ENCODE results near the gene MDK.

The MDK gene

DNA sequence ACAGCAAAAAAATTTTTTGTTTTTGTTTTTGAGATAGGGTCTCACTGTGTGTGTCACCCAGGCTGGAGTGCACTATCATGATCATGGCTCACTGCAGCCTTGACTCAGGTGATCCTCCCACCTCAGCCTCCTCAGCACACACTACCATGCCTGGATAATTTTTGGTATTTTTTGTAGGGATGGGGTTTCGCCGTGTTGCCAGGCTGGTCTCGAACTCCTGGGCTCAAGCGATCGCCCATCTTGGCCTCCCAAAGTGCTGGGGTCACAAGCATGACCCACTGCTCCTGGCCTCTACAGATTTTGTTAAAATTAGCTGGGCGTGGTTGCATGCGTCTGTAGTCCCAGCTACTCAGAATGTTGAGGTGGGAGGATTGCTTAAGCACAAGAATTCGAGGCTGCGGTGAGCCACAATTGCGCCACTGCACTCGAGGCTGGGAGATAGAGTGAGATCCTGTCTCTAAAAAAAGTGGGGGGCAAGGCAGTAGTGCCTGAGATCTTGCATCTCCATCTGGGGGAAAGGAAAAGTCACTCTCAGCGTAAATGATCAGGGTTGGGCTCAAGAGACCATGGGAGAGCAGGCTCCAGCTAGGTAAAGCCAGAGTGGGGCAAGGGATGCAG is 44.8 kb upstream of the MDK start:
- Histone ChIP-seq H3K9me3 (replicated peaks in 1 of 11) (no peaks in the 10 kb centered on the region), H3K4me1 (peaks cover 35 to 93% (median 71%) of the 10 kb centered on the region in 10 experiments), H4K20me1 (peaks cover 0 to 15% (median 5%) of the 10 kb centered on the region in 11 experiments; a peak in 9 of 22 replicates), H3K27ac (peak overlapping the region in 8 of 11 experiments; percentile 1 to 75 (median 46); a peak in 12 of 22 replicates), H3K9ac (peak overlapping the region in 4 of 11 experiments; percentile 4 to 35 (median 16); a peak in 5 of 22 replicates), H3K36me3 (no peaks in the 10 kb centered on the region), H3K4me2 (peak overlapping the region; percentile 12 to 93 (median 62); a peak in 20 of 22 replicates), H3K4me3 (peak overlapping the region in 1 of 10 experiments; percentile 24; a peak in 2 of 20 replicates), H3K27me3 (peaks cover 42 to 50% (median 47%) of the 10 kb centered on the region in 11 experiments)
- TF ChIP-seq Cebpa-rat (IDR thresholded peaks at IDR 0.05), result peak in 9 of 11 experiments; percentile 47 to 77 (median 68); a peak in 13 of 22 replicates

DNA sequence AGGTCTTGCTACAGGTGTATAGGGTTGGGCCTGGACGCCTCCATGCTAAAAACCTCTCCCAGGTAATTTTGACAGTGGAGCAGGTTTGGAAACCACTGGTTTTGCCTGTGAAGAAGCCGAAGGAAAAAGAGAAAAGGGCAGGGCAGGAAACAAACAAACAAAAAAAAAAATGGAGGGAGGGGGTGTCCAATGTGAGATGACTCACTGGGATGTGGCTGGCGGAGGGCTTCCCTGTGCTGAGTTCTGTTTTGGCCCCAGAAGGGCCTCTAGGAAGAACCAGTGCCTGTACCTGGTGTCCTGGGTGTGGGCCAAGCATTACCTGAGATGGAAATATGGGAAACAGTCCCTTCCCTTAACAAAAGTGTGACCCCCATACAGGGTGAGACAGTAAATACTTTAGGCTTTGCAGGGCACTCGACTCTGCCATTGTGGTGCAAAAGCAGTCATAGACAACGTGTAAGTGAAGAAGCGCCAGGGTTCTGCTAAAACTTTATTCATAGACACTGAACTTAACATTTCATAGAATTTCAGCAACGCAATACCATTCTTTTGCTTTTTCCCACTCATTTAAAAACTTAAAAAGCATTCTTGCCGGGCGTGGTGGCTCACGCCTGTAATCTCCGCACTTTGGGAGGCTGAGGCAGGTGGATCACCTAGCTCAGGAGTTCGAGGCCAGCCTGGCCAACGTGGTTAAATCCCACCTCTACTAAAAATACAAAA is 43.7 kb upstream of the MDK start:
- peaks cover 37 to 93% (median 74%) of the 10 kb centered on the region in 10 experiments for H3K4me1 ChIP-seq
- peak overlapping the region in 4 of 11 experiments; percentile 34 to 75 (median 57); a peak in 7 of 22 replicates for H3K27ac ChIP-seq
- H3K36me3 ChIP-seq, result no peaks in the 10 kb centered on the region
- 0 out of 20 replicates have a peak overlapping the region, but pooled peaks of 1 of the 10 experiments have one; percentile 15 for H3K4me3 ChIP-seq
- no peaks in the 10 kb centered on the region for H3K9me3 ChIP-seq (replicated peaks in 1 of 11)
- H3K4me2 ChIP-seq, result peak overlapping the region; percentile 45 to 93 (median 76); a peak in 18 of 22 replicates
- no peak for TF ChIP-seq Cebpa-rat (IDR thresholded peaks at IDR 0.05)
- peak overlapping the region in 2 of 11 experiments; percentile 11 to 12; a peak in 2 of 22 replicates for H3K9ac ChIP-seq
- peaks cover 0 to 11% (median 0%) of the 10 kb centered on the region in 11 experiments; a peak in 8 of 22 replicates for H4K20me1 ChIP-seq
- H3K27me3 ChIP-seq, result peaks cover 31 to 39% (median 36%) of the 10 kb centered on the region in 11 experiments

DNA sequence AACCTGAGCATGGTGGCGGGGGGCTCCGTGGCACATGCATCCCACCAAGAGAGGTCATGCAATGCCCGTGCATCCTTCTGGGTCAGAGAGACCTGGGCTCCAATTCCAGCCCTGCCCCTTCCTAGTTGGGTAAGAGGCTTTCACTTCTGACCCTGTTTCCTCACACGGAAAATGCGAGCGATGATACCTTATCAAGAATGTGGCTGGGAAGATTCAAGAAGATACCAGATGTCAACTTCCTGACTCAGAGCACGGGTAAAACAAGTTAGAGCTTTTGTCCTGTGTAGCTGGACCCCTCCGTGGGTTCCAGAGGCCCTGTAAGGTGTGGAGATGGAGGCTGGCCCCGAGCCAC is 42.9 kb upstream of the MDK start:
- no peak for TF ChIP-seq Cebpa-rat (IDR thresholded peaks at IDR 0.05)
- peak overlapping the region in 7 of 11 experiments; percentile 9 to 62 (median 34); a peak in 10 of 22 replicates for H3K27ac ChIP-seq
- H3K27me3 ChIP-seq, result peaks cover 23 to 30% (median 27%) of the 10 kb centered on the region in 11 experiments
- no peaks in the 10 kb centered on the region for H3K9me3 ChIP-seq (replicated peaks in 1 of 11)
- H3K4me2 ChIP-seq, result peak overlapping the region; percentile 59 to 93 (median 76)
- H4K20me1 ChIP-seq, result peaks cover 0 to 7% (median 0%) of the 10 kb centered on the region in 11 experiments; a peak in 4 of 22 replicates
- H3K36me3 ChIP-seq, result no peaks in the 10 kb centered on the region
- peak overlapping the region in 2 of 11 experiments; percentile 28 to 30; a peak in 2 of 22 replicates for H3K9ac ChIP-seq
- H3K4me1 ChIP-seq, result peaks cover 32 to 93% (median 72%) of the 10 kb centered on the region in 10 experiments
- no peak overlapping the region for H3K4me3 ChIP-seq

DNA sequence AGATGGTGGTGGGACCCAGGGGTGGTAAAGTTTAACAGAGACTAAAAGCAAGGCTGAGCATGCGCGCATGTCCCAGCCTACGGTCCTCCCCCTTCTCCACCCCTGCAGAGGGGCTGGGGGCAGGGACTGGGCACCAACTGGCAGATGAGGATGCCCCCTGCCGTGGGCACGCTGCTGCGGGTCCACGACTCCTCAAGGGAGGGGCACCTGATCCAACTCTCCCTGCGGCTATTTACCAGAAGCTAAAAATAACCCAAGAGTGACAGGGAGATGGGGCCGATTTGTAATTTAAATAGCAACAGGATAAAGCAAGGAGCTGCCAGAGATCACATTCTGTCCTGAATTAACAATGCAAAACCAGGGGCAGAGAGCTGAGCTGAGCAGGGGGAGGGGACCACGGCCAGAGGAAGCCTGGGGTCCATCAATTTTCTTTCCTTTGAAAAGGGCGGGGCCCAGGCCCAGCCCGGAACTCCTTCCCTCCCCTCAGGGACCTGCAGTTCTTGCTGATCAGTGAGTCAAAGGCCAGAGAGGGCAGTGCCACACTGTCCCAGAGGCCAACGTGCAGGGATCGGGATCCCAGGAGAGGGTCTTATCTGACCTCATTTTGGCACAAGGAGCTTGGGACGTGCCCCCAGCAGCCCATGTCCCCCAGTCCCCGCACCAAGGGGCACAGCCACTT is 42.3 kb upstream of the MDK start:
- Histone ChIP-seq H3K9me3 (replicated peaks in 1 of 11) (no peaks in the 10 kb centered on the region), H4K20me1 (peaks cover 0 to 2% (median 0%) of the 10 kb centered on the region in 11 experiments; a peak in 2 of 22 replicates), H3K27me3 (peaks cover 17 to 25% (median 22%) of the 10 kb centered on the region in 11 experiments), H3K4me3 (0 out of 20 replicates have a peak overlapping the region, but pooled peaks of 1 of the 10 experiments have one; percentile 4), H3K4me2 (peak overlapping the region; percentile 59 to 93 (median 76)), H3K9ac (peak overlapping the region in 2 of 11 experiments; percentile 28 to 30; a peak in 2 of 22 replicates), H3K36me3 (no peaks in the 10 kb centered on the region), H3K27ac (peak overlapping the region in 7 of 11 experiments; percentile 9 to 62 (median 34); a peak in 10 of 22 replicates), H3K4me1 (peaks cover 32 to 93% (median 74%) of the 10 kb centered on the region in 10 experiments)
- no peak for TF ChIP-seq Cebpa-rat (IDR thresholded peaks at IDR 0.05)

DNA sequence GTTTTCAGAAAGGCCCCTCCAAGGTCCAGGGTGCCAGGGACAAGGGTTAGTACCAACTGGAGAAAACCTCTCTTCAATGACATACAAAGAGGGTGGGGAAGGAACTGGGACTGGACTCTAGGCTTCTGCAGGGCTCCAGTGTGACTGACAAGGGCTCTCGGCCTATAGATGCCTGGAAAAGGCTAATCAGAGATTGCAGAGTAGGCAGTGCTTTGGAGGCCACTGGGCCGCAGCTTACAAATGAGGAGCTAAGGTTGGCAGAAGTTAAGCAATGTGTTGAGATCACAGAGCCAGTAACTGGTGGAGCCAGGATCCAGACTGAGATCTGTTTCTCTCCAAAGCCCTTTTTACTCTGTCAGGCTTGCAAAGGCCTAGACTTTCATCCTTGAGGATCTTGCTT is 41.7 kb upstream of the MDK start:
- Histone ChIP-seq H3K27ac (peak overlapping the region in 3 of 11 experiments; percentile 9 to 62 (median 50); a peak in 2 of 22 replicates), H3K9me3 (replicated peaks in 1 of 11) (no peaks in the 10 kb centered on the region), H4K20me1 (no peaks in the 10 kb centered on the region; a peak in 1 of 22 replicates), H3K36me3 (no peaks in the 10 kb centered on the region), H3K9ac (no peak overlapping the region), H3K4me3 (no peak overlapping the region), H3K4me2 (peak overlapping the region; percentile 59 to 93 (median 76)), H3K4me1 (peaks cover 35 to 99% (median 79%) of the 10 kb centered on the region in 10 experiments), H3K27me3 (peaks cover 11 to 18% (median 15%) of the 10 kb centered on the region in 11 experiments)
- no peak for TF ChIP-seq Cebpa-rat (IDR thresholded peaks at IDR 0.05)

DNA sequence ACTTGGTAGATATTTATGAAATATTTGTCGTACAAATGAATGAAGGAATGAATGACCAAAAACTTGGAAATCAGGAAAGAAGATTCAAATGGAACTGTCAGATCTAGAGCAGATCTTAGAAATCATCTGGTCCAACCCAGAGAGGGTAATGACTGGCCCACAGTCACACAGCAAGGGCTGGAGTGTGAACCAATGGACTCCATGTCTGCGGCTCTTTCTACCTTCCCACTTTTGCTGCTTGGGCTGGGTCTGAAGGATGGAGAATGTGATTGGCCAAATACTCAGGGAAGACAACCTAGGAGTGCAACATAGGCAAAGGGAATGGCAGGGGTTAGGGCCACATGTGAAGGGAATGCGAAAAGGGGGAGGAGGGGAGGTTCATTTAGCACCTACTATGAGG is 40.0 kb upstream of the MDK start:
- peaks cover 0 to 2% (median 0%) of the 10 kb centered on the region in 11 experiments; a peak in 4 of 22 replicates for H3K27me3 ChIP-seq
- peak overlapping the region in 2 of 11 experiments; percentile 45 to 51; a peak in 3 of 22 replicates for H3K9ac ChIP-seq
- H3K4me2 ChIP-seq, result peak overlapping the region; percentile 69 to 99 (median 78); a peak in 21 of 22 replicates
- H3K27ac ChIP-seq, result peak overlapping the region in 7 of 11 experiments; percentile 17 to 71 (median 57); a peak in 9 of 22 replicates
- no peaks in the 10 kb centered on the region for H3K36me3 ChIP-seq
- 0 out of 20 replicates have a peak overlapping the region, but pooled peaks of 1 of the 10 experiments have one; percentile 6 for H3K4me3 ChIP-seq
- no peaks in the 10 kb centered on the region for H3K9me3 ChIP-seq (replicated peaks in 1 of 11)
- H4K20me1 ChIP-seq, result peaks cover 0 to 6% (median 0%) of the 10 kb centered on the region in 11 experiments; a peak in 3 of 22 replicates
- no peak for TF ChIP-seq Cebpa-rat (IDR thresholded peaks at IDR 0.05)
- H3K4me1 ChIP-seq, result peaks cover 51 to 100% (median 87%) of the 10 kb centered on the region in 10 experiments

DNA sequence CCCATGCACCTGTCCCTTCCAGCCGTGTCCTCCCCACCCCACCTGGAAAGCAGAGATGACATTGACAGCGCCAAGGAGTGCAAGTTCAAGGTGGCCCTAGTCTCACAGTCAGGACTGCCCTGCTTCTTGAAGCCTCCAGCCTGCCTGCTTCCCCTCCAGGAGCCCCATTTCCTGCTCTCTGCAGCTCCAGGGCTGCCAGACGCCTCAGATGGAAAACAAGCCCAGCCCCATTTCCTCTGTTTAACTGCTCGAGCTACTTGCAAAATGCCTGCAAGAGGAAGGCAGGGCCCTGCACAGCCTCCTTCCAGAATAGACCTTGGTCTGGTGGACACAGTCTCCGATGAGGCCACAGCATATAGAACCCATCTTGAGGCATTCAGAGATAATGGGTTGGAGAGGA is 39.2 kb upstream of the MDK start:
- H3K4me1 ChIP-seq, result peaks cover 57 to 98% (median 85%) of the 10 kb centered on the region in 10 experiments
- peak overlapping the region in 6 of 11 experiments; percentile 1 to 53 (median 48); a peak in 8 of 22 replicates for H3K9ac ChIP-seq

DNA sequence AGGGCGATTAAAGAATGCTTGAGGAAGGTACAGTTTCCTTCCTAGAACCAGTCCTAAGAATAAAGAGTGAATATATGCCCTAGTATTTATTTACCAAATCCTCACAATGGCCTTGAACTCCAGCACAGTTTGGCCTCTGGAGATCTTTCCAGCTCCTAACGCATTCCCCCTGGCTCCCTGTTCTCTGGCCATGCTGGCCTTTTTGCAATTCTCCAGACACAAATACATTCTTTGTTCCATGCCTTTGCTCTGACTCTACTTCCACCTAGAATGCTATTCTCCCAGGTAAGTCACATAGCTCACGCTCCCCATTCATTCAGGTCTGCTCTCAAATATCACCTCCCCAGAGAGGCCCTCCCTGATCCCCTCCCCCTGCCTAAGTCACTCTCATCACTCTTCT is 37.9 kb upstream of the MDK start:
- H4K20me1 ChIP-seq, result peaks cover 9 to 25% (median 11%) of the 10 kb centered on the region in 11 experiments
- no peaks in the 10 kb centered on the region; a peak in 1 of 22 replicates for H3K27me3 ChIP-seq
- no peak for TF ChIP-seq Cebpa-rat (IDR thresholded peaks at IDR 0.05)
- peak overlapping the region in 5 of 11 experiments; percentile 77 to 99 (median 94); a peak in 8 of 22 replicates for H3K4me2 ChIP-seq
- H3K9me3 ChIP-seq (replicated peaks in 1 of 11), result no peaks in the 10 kb centered on the region
- peak overlapping the region in 3 of 11 experiments; percentile 17 to 69 (median 62); a peak in 2 of 22 replicates for H3K27ac ChIP-seq
- H3K9ac ChIP-seq, result no peak overlapping the region
- H3K36me3 ChIP-seq, result no peaks in the 10 kb centered on the region
- peaks cover 61 to 91% (median 78%) of the 10 kb centered on the region in 10 experiments for H3K4me1 ChIP-seq
- H3K4me3 ChIP-seq, result no peak overlapping the region

More for the DNA sequence above, 39.2 kb upstream of the MDK start:
- Histone ChIP-seq H3K27me3 (no peaks in the 10 kb centered on the region; a peak in 1 of 22 replicates), H3K36me3 (no peaks in the 10 kb centered on the region), H3K27ac (peak overlapping the region in 9 of 11 experiments; percentile 4 to 71 (median 55); a peak in 13 of 22 replicates), H3K4me2 (peak overlapping the region; percentile 69 to 99 (median 78)), H3K9me3 (replicated peaks in 1 of 11) (no peaks in the 10 kb centered on the region), H4K20me1 (peaks cover 0 to 12% (median 0%) of the 10 kb centered on the region in 11 experiments; a peak in 3 of 22 replicates), H3K4me3 (peak overlapping the region in 2 of 10 experiments; percentile 23 to 38; a peak in 3 of 20 replicates)
- TF ChIP-seq Cebpa-rat (IDR thresholded peaks at IDR 0.05), result no peak

All from BLaER1 treated with 17β-estradiol and CSF1 and Interleukin-3, amounts not matched to agents 10 nM and 100 nM (cell line).